HG02840 (cell line): ENCODE data around the gene SIPA1L2.
A peak's percentile ranks its signal among the peaks of the same experiment; 100 is the strongest.

Source experiments
- ATAC-seq: cut with Tn5 transposase; IDR thresholded peaks from one replicate; pipeline ENCODE4 v1.9.1; 2021; ENCODE audit warnings: mild to moderate bottlenecking, moderate library complexity, moderate number of reproducible peaks; ENCODE audit not compliant: unreplicated experiment, low FRiP score

The SIPA1L2 gene

DNA sequence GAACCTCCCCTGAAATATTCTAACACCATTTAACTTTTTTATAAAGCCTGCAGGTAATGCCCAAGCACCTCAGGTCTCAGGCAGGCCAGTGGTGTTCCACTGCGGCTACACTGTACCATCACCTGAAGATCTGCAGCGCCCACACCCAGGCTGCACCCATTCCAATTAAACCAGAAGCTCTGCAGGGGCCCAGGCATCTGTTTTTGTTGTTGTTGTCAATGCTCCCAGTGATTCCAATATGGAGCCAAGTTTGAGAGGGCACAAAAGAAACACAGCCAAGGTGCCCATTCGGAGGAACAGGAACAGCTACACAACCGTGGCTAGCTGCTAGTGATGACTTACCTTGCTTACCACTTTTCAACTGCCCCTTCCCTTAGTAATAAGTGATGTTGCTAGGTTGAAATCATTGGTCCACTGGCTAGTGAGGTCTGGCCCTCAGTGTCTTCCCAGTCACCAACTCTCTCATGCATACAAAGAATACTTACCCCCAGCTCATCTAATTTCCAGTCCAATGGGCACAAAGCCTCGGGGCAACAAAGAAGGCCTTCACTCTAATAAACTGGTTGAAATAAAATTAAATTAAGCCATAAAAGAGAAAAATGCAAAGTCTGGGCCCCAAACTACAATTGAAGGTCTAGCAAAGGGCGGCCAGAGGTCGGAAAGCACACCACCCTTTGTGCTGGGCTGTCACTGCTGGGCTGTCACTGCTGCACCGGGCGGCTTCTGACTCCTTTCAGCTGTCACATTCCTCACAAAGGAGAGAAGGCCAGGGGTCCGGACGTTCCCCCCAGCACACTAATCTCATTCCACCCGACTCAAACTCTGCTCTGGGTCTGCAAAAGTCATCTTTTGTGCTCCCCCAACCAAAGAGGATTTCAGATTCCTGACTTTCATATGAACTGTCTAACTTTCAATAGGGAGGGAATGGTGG lies 34.9 kb downstream of the SIPA1L2 start:
- ATAC-seq: no peak

DNA sequence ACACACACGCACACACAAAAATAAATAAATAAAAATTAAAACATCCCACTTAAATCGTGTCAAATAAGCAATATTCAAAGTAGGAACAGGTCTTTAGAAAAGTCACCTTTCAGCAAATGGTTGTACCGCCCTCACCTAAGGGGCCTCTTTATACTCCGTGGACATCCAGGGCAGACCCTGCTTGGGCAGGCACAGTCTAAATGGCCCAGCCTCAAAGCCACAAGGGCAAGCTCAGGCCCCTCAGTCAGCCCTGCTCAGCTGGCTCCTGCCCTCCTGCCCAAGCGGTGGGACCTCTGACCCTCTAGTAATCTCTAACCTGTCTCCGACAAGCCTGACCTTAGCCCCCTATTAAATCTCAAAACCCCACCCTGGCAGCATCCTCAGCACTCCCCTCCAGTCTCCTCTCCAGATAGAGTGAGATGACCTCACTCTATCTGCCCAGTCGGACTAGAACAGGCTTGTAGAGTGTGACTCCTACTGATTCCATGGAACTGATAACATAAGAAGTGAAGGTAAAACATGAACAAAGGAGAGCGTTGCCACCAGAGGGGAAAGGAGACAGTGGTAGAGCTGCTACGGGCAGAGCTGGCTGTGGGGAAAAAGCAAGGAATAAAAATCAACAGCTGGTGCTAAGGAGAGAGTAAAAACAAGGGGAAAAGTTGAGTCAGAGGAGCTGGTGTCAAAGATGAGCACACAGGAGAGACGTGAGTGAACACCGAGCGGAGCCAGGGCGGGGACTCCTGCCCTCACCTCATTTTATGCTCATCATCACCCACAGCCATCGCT lies 36.0 kb downstream of the SIPA1L2 start:
- no peak for ATAC-seq

GRCh38 chr1:232591344-232591743 lies 38.6 kb downstream of the SIPA1L2 start:
- no peak for ATAC-seq

DNA sequence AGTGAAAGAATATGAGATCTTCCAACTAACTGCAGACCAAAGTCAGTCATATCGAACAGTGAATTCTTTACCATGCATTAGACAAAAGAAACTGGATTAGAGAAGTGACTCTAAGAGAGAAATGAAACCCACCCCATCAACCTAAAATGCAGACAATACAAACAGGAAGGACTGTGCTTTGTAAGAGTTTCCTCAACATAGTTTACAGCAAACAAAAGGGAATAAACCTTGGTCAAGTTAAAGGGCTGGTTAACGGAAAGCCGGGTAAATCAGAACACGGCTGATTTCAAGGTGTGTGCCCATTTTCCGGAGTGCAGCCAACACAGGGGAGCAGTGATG lies 39.2 kb downstream of the SIPA1L2 start:
- peak; percentile 67 for ATAC-seq

GRCh38 chr1:232589812-232590743 lies 39.9 kb downstream of the SIPA1L2 start:
- peak; percentile 37 for ATAC-seq

DNA sequence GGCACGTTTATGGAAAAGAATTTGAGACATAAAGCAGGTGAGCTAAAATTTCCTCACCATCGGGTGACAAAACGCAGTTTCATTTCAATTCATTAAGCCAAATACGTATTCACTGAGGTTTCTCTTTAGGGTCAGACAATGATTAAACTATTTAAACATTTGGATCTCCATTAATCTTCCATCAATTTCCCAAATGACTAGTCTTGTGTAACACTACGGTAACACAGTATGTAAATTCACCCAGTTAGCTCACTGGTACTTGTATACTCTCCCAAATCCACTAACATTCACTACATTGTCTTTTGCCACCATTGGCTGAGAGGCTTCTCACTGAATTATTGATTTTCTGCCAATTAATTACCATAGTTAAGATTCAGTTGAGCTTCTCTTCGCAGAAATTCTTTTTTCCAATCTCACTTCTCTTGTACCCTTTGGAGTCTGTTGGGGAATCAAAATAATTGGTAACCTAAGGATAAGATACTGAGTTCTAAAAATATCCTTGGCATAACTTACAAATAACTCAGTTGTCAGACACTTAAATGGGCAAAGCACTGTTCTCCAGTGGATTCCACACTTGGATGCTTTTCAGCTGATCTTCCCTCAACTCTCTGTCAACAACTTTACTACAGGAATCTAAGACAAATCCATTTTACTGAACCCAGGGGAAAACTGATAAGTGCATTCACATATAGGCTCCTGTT lies 40.7 kb downstream of the SIPA1L2 start:
- no peak for ATAC-seq

GRCh38 chr1:232587141-232588008 lies 42.6 kb downstream of the SIPA1L2 start:
- ATAC-seq: no peak

DNA sequence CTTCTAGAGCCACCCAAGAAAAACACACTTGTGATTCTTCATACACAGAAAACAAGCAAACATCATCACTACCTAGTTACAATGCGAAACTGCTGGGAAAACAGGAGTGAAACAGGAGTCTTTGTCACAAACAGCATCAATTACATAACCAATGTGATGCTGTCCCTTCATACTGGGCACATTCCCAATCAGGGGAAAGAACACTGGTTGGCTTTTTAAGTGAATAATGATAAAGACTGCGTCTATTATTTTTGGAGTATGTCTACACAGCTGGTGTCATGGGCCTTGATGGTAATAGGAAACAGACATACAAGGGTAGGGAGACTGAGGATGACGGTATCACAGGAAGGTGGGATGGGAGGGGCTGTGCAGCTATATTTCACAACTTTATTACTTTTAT lies 43.3 kb downstream of the SIPA1L2 start:
- ATAC-seq: no peak

DNA sequence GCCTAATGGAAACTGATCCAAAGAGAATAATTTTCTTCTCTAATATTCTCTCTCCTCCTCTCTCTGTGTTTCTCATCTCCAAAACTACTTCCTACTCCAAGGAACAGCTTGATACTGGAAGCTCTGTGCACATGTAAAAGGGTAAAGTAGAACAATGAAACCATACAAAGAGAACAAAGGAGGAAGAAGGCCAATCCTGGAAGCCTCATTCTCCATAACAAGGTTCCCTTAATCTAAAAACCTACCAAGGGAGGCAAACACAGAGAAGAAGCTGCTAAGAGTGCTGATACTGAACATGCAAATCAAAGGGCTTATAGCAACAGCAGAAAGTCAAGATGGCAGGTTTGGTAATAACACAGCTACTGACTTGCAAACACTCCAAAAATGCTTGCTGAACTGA lies 44.4 kb downstream of the SIPA1L2 start:
- ATAC-seq: no peak

- ATAC-seq: no peak
Observed at GRCh38 chr1:232581932-232582331, 48.0 kb downstream of the SIPA1L2 start.
